Renal cortex interstitium (tissue), 15 donors: ENCODE data around the gene GFI1B. TPM values are rescaled to one million over a fixed set of nuclear protein-coding genes. Genes with fewer than 3 reads are reported as not detected.

Experiments used
- DNase-seq, 11 donors: peaks; one replicate each; pipeline ENCODE4 v3.0.0-alpha.2; 2013; ENCODE audit warnings: low read depth in 9 of 11, low spot score in 4 of 11; ENCODE audit errors: extremely low read depth in 1 of 11
- long read RNA-seq, 16 experiments: transcript quantifications; one replicate each; lab custom pipeline, GENCODE V29; 2026
- polyA plus RNA-seq, 3 donors: library from polyadenylated mRNA; unstranded; fragments of 120-200 nt; gene quantifications; one replicate each; pipeline ENCODE4 v1.2.1, GENCODE V29; 2013; ENCODE audit not compliant: insufficient read length in 3 of 3

The GFI1B gene
- 1 to 10 TPM in 1 of 3 donors, under 1 TPM in 2; 0.62 to 1.0 (median 0.70) TPM for polyA plus RNA-seq
- long read RNA-seq, donor 1 = 0 reads
- long read RNA-seq, donor 2 = 0 reads
- long read RNA-seq, donor 3 = 0 reads
- long read RNA-seq, donor 4 = 0 reads
- long read RNA-seq, donor 5 = 0 reads
- long read RNA-seq, donor 6 = 0 reads
- long read RNA-seq, donor 7 = 0 reads
- long read RNA-seq, donor 8, partial matches to known transcripts = 0 of 1 reads
- long read RNA-seq, donor 8, other reads (novel, unspliced or antisense) = 0 of 1 reads
- long read RNA-seq, donor 9 = 0 reads
- long read RNA-seq, donor 10 = 0 reads
- long read RNA-seq, donor 11, partial matches to known transcripts = 0 of 1 reads
- long read RNA-seq, donor 11, other reads (novel, unspliced or antisense) = 0 of 1 reads
- long read RNA-seq, donor 12 = 0 reads
- long read RNA-seq, donor 13 = 0 reads
- long read RNA-seq, donor 14 = 0 reads
- long read RNA-seq, donor 15 = 0 reads
- long read RNA-seq, donor 16 = 0 reads

- DNase-seq = no peak
Measured at GRCh38 chr9:132978451-132979131, at the start of gene GFI1B. Gene GFI1B (plus strand): TSS chr9:132978694. CDS start chr9:132986679, 7,985 bp downstream.

- no peak for DNase-seq
Measured at GRCh38 chr9:132931178-132931735, 47.2 kb upstream of the GFI1B start.

- no peak for DNase-seq
Measured at GRCh38 chr9:132935026-132935425, 43.5 kb upstream of the GFI1B start.

- DNase-seq = no peak
Measured at GRCh38 chr9:132937463-132937901, 41.0 kb upstream of the GFI1B start.

- DNase-seq = no peak
Measured at GRCh38 chr9:132939169-132939568, 39.3 kb upstream of the GFI1B start.

- DNase-seq = no peak
Measured at GRCh38 chr9:132942541-132943182, 35.8 kb upstream of the GFI1B start.

DNA sequence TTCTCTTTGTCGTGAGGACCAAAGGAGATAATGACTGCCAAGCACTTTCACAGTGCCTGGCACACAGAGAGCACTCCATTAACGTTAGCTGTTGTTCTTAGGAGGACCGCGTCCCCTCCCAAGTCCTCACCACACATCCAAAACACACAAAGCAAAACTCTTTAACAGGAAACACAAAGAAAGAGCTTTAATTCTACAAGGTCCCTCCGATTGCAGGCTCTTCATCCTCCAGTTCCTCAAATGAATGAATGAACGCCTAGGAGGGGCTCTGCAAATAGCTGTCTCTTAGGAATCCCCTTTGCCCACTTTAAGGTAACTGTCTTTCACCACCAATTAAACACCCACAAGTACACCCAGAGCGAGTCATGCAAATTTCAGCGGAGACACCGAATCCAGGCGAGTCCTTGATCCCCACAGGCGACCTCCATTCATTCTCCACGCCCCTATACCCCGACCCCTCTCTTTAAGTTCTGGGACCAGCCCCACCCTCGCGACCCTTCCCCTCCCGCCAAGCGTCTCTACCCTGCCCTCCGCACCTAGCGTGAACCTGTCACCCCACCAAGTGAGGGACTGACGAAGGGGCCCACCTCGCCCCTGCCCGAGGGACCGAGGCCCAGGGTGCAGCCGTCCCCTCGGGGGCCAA is 34.7 kb upstream of the GFI1B start:
- no peak for DNase-seq

- DNase-seq = peak; percentile 80 to 95 (median 90)
Measured at GRCh38 chr9:132944294-132945185, 34.0 kb upstream of the GFI1B start, which contains the start of gene TSC1. Gene TSC1 (minus strand): TSS chr9:132944616. CDS start chr9:132928872, 15,744 bp downstream.

DNA sequence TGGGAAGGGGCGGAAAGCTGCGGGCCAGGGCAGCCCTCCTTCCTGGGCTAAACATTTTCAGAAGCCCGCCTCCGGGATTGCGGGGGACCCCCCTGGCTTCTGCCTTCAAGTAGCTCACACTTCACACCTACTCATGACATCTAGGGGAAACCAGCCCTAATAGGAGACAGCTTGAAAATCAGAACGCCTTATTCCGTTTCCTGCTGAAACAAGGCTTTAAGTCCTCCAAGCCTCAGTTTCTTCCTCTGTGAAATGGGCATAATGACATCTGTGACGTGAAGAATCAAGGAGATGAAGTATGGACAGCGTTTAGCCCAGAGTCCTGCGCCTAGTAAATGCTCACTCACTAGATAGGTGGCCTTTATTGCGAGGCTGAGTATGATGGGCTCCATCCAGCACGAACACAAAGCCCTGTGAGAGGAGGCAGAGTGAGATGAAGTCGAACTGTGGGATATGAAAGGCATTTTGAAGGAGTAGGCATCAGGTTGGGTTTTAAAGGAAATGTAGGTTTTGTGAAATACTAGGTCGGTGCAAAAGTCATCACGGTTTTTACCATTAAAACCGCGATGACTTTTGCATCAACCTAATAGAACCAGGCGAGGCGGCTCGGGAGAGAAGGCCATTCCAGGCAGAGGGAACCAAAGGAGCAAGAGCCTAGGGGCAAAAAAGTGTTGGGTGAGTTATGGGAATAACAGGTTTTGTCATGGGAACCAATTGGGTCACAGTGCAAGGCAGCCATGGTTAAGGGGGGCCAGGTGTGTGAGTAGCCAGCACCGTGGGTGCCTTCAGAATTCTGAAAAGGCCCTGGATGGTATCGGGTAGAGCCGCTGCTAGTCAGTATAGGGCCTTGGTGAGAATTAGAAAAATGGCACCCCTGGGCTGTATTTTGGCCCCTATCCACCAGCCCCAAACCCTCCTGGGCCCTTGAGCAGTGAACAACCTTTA is 33.0 kb upstream of the GFI1B start:
- DNase-seq = peak in 1 of 11 donors; percentile 9

DNA sequence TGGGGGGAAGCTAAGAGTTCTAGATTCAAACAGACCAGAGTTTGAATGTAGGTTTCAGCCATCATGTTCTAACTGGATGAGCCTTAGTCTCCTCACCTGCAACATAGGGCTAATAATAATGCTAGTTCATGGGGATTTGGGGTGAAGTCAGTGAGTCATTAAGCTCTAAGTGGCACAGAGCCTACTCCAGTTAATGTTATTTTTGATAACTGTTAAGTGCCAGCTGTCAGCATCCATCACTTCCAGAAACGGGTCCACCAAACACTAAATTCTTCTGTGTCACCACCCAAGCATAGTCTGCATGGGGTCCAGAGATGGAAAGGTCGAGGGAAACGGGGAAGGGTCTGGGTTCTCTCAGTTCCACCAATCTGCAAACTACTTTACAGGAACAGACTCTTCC is 32.3 kb upstream of the GFI1B start:
- DNase-seq = no peak

GRCh38 chr9:132946631-132947295 is 31.7 kb upstream of the GFI1B start:
- no peak for DNase-seq

DNA sequence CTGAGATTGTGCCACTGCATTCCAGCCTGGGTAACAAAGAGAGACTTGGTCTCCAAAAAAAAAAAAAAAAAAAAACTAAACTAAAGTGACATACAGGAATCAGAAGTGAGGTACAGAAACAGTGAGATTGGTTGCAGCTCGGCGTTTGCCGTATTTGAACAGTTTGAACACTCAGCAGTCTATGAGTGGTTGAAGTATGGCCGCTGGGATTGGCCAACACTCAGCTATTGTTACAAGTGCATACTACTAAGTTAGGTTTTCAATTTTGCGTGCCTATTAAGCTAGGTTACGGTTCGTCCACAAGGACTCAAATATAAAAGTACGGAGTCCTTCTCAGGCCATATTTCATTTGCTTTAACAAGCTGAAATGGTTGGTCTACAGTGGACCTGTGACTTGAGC is 30.7 kb upstream of the GFI1B start:
- no peak for DNase-seq

GRCh38 chr9:132948482-132949050 is 29.9 kb upstream of the GFI1B start:
- no peak for DNase-seq

DNA sequence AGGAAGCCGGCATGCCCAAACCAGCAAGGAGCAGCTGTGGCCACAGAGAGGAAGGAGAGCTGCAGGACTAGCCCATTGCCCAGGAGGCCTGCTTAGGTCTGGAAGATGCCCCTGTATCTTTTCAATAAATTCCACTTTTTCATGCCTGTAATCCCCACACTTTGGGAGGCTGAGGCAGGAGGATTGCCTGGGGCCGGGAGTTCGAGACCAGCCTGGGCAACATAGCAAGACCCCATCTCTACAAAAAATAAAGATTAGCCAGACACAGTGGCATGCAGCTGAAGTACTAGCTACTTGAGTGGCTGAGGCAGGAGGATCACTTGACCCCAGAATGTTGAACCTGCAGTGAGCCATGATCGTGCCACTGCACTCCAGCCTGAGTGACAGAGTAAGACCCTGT is 28.8 kb upstream of the GFI1B start:
- no peak for DNase-seq

DNA sequence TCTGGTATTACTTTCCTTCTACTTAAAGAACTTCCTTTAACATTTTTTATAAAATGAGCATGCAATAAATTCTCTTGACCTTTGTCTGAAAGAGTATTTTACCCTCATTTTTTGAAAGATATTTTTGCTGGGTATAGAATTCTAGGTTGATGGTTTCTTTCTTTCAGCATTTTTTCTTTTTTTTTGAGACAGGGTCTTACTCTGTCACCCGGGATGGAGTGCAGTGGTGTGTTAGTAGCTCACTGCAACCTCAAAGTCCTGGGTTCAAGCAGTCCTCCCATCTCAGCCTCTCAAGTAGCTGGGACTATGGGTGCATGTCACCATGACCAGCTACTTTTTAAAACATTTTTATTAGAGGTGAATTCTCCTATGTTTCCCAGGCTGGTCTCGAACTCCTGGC is 23.4 kb upstream of the GFI1B start:
- DNase-seq = no peak

- no peak for DNase-seq
Measured at GRCh38 chr9:132955768-132956167, 22.7 kb upstream of the GFI1B start.
